Astrocyte of the cerebellum (primary cell): ENCODE measurements around the gene KLHL10.

ENCODE experiments used
- DNase-seq: peaks from one replicate; pipeline ENCODE4 v3.0.0-alpha.2; 2011; ENCODE audit warnings: low read depth
- H3K4me3 ChIP-seq: 2 replicates; pipeline ENCODE4 v1.5.1; 2011; ENCODE audit warnings: mild to moderate bottlenecking, low read depth, low read length, moderate library complexity
- CTCF ChIP-seq: IDR thresholded peaks from 2 replicates; pipeline ENCODE4 v1.5.1; 2012; ENCODE audit warnings: low read length, low read depth, moderate library complexity, mild to moderate bottlenecking; ENCODE audit errors: missing control alignments
- in situ Hi-C: cut with HindIII; loops from 2 replicates; pipeline ENCODE4 v1.10.0; 2017; ENCODE audit warnings: low sequenced_read_pairs

KLHL10 gene

GRCh38 chr17:41885733-41886132 is 48.1 kb downstream of the KLHL10 start:
- in situ Hi-C loops: no loop called here

GRCh38 chr17:41888332-41888965 is 50.8 kb downstream of the KLHL10 start:
- in situ Hi-C loops: no loop called here
- H3K4me3 ChIP-seq: no peak overlapping the region
- no peak for TF ChIP-seq CTCF
- no peak for DNase-seq

More at GRCh38 chr17:41885733-41886132, 48.1 kb downstream of the KLHL10 start:
- TF ChIP-seq CTCF: peak; percentile 43
- DNase-seq: no peak
- H3K4me3 ChIP-seq: no peak overlapping the region

GRCh38 chr17:41891135-41892020 is 53.8 kb downstream of the KLHL10 start:
- H3K4me3 ChIP-seq: no peak overlapping the region
- no peak for DNase-seq
- in situ Hi-C loops: no loop called here
- no peak for TF ChIP-seq CTCF

- DNase-seq: no peak
- in situ Hi-C loops: no loop called here
- H3K4me3 ChIP-seq: no peak overlapping the region
- no peak for TF ChIP-seq CTCF
Measured at GRCh38 chr17:41892021-41892376, 54.4 kb downstream of the KLHL10 start.

- in situ Hi-C loops: no loop called here
- TF ChIP-seq CTCF: no peak
Measured at GRCh38 chr17:41893384-41893783, 55.8 kb downstream of the KLHL10 start.

GRCh38 chr17:41894791-41895331 is 57.2 kb downstream of the KLHL10 start:
- in situ Hi-C loops: no loop called here
- no peak for TF ChIP-seq CTCF
- H3K4me3 ChIP-seq: no peak overlapping the region
- DNase-seq: peak; percentile 76

More at GRCh38 chr17:41893384-41893783, 55.8 kb downstream of the KLHL10 start:
- no peak for DNase-seq
- no peak overlapping the region for H3K4me3 ChIP-seq
